Spinal cord (tissue), 10 donors: ENCODE measurements around the gene CEP192. TPM values are rescaled to one million over a fixed set of nuclear protein-coding genes. Genes with fewer than 3 reads are reported as not detected.

ENCODE experiments used
- DNase-seq, 6 donors: peaks; one replicate each; pipeline versions ENCODE4 v3.0.0 to v3.0.0-alpha.2; 2013 to 2015; ENCODE audit warnings: low spot score in 6 of 6, low read depth in 4 of 6
- H3K27ac ChIP-seq: one replicate; pipeline ENCODE4 v1.5.1; 2013; ENCODE audit warnings: low read depth, low read length, control low read depth
- H3K27me3 ChIP-seq: one replicate; pipeline ENCODE4 v1.6.1; 2013; ENCODE audit warnings: low read length; ENCODE audit not compliant: control insufficient read depth, insufficient read depth
- H3K36me3 ChIP-seq: one replicate; pipeline ENCODE4 v1.6.1; 2013; ENCODE audit warnings: low read length; ENCODE audit not compliant: control insufficient read depth, insufficient read depth
- H3K4me1 ChIP-seq: one replicate; pipeline ENCODE4 v1.6.1; 2013; ENCODE audit warnings: low read length; ENCODE audit not compliant: control insufficient read depth, insufficient read depth
- H3K4me3 ChIP-seq: one replicate; pipeline ENCODE4 v1.5.1; 2013; ENCODE audit warnings: low read depth, low read length, control low read depth
- H3K9me3 ChIP-seq: one replicate; pipeline ENCODE4 v1.6.1; 2013; ENCODE audit warnings: low read length; ENCODE audit not compliant: control insufficient read depth, insufficient read depth
- WGBS: methylation state at CpG from one replicate; pipeline ENCODE4 v1.1.5; 2013; ENCODE audit warnings: missing lambda C conversion rate; ENCODE audit not compliant: insufficient coverage; 5-methylcytosine and 5-hydroxymethylcytosine counted together
- polyA plus RNA-seq, 2 donors: library from polyadenylated mRNA; unstranded; fragments of 120-200 nt; gene quantifications; one replicate each; pipeline ENCODE4 v1.2.1, GENCODE V29; 2013; ENCODE audit not compliant: insufficient read length in 2 of 2
- total RNA-seq, 2 donors: library from RNA; depleted of rRNA in 1 of 2; stranded (reverse); fragments of 120-200 nt in 1 of 2; fragments of >200 nt in 1 of 2; gene quantifications; one replicate each; pipeline versions ENCODE4 v1.2.3 to v1.2.4, GENCODE V29; 2013 to 2014
- donor health status: healthy.

CEP192 gene
- total and polyA plus RNA-seq, 4 donors, result 25.7 to 55.1 (median 34.6) TPM

DNA sequence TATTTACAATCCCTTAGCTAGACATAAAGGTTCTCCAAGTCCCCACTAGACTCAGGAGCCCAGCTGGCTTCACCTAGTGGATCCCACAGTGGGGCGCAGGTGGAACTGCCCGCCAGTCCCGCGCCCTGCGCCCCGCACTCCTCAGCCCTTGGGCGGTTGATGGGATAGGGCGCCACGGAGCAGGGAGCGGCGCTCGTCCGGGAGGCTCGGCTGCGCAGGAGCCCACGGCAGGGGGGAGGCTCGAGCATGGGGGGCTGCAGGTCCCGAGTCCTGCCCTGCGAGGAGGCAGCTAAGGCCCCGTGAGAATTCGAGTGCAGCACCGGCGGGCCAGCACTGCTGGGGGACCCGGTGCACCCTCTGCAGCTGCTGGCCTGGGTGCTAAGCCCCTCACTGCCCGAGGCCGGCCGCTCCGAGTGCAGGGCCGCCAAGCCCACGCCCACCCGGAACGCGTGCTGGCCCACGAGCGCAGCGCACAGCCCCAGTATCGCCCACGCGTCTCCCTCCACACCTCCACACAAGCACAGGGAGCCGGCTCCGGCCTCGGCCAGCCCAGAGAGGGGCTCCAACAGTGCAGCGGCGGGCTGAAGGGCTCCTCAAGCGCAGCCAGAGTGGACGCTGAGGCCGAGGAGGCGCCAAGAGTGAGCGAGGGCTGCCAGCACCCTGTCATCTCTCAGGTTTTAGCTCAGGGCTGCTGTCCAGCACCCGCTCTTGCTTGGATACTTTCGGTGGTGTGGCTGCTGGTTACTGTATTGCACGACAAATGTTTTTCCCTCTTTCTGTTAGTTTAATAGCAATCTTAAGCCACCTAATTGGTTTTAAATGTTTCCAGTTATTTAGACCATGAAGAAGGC lies 143.6 kb downstream of the CEP192 start:
- Histone ChIP-seq H3K4me1 (peaks cover 12% of the 10 kb centered on the region), H3K36me3 (peaks cover 6% of the 10 kb centered on the region), H3K27me3 (peaks cover 6% of the 10 kb centered on the region), H3K4me3 (no peak overlapping the region), H3K27ac (no peak overlapping the region), H3K9me3 (no peaks in the 10 kb centered on the region)
- 97% methylated on average over 46 of the region's 52 CpGs for WGBS
- no peak for DNase-seq

DNA sequence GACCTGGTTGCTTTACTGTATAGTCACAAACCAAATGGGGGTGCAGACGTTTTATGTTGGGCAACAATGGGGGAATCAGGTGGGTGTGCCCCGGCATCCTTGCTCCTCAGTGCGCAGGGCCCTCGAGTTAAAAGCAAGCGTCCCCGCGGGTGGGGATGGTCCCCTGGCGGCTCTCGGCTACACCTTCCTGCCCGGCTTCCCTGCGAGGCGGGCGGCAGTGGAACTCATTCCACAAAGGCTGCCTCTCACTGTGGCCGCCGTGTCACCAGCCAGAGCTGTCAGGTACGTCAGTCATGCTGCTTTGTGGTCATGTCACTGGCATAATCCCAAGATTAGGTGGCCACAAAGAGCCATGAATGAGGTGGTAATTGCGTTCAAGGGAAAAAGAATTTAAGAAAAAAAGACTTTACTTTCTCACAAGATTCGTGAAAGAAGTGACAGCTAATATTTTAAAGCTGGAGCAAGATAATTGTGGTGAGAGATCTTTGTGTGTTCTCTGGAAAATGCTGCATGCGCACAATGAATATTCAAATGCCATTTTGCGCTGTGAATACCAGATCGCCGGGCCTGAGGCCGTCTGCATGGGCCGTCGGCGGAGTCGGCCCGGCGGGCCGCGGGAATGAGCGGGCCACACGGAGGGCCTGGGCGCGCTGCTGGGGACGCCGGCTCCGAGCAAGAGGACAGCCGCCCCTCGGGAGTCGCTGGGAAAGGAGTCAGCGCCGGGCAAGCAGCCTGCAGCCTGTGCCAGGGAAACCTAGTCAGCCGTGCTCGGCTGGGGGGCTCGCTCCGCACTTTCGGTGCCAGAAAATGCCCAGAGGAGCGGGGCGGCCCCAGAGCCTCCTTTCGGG lies 145.1 kb downstream of the CEP192 start:
- Histone ChIP-seq H3K4me3 (peak overlapping the region; percentile 49), H3K27ac (no peak overlapping the region), H3K4me1 (peaks cover 12% of the 10 kb centered on the region), H3K27me3 (peaks cover 6% of the 10 kb centered on the region), H3K9me3 (no peaks in the 10 kb centered on the region), H3K36me3 (no peaks in the 10 kb centered on the region)
- 14% methylated on average over 47 of the region's 51 CpGs for WGBS
- DNase-seq, result peak in 4 of 6 donors; percentile 26 to 81 (median 56)

DNA sequence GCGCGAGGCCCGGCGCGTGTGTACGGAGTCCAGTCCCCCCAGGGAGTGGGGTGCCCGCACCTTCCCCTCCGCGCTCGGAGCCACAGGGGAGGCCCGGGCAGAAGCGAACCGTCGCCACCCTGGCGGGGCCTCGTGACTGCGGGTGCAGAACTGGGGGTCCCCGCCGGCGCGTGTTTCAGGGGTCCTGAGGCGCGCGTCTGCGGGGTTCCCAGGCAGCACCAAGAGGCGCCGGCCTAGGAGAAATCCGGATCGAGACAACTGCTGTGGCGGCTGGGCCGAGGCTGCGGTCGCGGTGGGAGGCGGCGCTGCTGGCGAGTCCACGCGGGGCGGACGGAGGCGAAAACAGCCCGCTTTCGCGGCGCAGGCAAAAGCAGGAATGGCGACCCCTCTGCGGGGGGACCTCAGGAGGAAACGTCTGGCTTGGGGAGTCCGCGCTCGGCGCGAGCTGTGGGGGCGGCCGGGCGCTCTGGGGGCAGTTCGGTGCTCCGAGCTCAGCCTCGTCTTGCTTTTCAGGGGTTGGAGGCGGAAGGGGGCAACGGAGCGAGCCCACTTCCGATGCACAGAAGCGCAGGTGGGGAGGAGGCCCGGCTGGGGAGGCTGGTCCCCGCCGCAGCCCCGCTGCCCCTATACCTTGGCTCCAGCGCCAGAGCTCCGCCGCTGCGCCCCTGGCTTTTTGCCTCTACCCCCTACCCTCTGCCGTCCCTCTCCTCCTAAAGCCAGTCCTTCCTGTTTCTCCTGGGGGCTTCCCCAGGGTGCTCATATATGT lies 145.9 kb downstream of the CEP192 start:
- peak in 3 of 6 donors; percentile 2 to 71 (median 70) for DNase-seq
- H3K36me3 ChIP-seq, result no peaks in the 10 kb centered on the region
- no peaks in the 10 kb centered on the region for H3K9me3 ChIP-seq
- WGBS, result 2% methylated on average over 74 of the region's 74 CpGs
- H3K4me1 ChIP-seq, result peaks cover 12% of the 10 kb centered on the region
- H3K27ac ChIP-seq, result no peak overlapping the region
- H3K4me3 ChIP-seq, result peak overlapping the region; percentile 49
- peaks cover 6% of the 10 kb centered on the region for H3K27me3 ChIP-seq

DNA sequence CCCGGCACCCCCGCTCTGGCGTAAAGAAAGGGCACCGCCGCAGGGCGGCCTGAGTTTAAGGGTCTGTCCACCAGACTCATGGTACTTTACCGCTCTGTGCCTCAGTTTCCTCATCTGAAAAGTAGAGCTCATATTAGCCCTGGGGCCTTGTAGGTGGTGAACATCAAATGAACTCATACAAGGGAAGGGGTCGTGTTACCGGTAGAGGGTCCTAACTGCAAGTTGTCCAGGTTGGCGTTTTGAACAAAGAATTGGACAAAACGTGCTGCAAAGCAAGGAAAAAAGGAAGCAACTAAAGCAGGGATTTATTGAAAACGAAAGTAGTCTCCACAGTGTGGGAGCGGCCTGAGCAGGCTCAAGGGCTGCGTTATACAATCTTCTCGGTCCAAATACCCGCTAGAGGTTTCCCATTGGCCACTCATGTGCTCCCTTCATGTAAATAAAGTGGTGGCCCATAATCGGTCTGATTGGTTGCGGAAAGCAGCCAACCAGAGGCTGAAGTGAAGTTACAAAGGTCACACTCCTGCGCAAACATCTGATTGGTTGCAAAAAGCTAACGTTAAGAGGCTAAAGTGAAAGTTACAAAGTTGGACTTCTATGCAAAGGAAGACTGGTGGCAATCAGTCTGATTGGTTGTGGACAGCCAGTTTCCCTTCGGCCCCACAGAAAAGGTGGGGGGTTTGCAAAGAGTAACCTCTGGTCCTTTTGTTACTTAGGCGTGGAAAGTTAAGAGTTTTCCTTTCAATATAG lies 146.7 kb downstream of the CEP192 start:
- Histone ChIP-seq H3K4me1 (peaks cover 12% of the 10 kb centered on the region), H3K36me3 (no peaks in the 10 kb centered on the region), H3K27ac (no peak overlapping the region), H3K27me3 (peaks cover 6% of the 10 kb centered on the region), H3K9me3 (no peaks in the 10 kb centered on the region), H3K4me3 (peak overlapping the region; percentile 49)
- WGBS, result 79% methylated on average over 21 of the region's 22 CpGs
- DNase-seq, result no peak

DNA sequence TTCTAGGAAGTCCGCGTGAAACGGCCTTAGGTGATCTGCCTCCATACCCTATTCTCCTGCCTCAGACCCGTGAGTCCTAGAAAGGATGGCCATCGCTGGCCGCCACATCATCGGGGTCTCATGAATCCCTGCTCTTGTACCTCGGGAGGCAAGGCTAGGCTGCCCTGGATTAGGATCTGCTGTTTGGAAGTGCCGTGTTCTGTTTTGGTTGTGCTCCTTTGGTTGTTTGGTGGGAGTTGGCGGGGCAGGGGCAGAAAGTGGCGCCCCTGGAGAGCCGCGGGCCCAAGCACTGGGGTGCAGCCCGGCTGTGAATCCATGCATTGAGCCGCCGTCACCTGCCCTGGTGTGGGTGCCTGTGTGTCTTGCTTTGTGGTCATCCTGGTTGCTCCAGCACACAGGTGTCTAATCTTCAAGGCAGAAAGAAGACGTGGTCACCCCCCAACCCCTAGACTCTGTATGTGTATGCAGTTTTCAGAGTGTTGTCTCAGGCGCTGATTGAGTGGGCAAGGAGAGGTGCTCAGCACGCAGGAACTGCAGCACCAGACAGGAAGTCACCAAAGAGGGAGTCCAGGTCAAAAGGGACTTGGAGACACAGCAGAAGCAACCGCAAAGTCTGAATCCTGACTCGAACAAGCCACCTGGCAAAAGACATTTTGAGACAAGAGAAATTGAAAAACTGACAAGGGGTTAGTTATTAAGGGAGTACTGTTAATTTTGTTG lies 147.4 kb downstream of the CEP192 start:
- Histone ChIP-seq H3K4me1 (peaks cover 12% of the 10 kb centered on the region), H3K4me3 (no peak overlapping the region), H3K27me3 (peaks cover 6% of the 10 kb centered on the region), H3K9me3 (no peaks in the 10 kb centered on the region), H3K36me3 (no peaks in the 10 kb centered on the region), H3K27ac (no peak overlapping the region)
- no peak for DNase-seq
- WGBS, result 97% methylated on average over 18 of the region's 21 CpGs

DNA sequence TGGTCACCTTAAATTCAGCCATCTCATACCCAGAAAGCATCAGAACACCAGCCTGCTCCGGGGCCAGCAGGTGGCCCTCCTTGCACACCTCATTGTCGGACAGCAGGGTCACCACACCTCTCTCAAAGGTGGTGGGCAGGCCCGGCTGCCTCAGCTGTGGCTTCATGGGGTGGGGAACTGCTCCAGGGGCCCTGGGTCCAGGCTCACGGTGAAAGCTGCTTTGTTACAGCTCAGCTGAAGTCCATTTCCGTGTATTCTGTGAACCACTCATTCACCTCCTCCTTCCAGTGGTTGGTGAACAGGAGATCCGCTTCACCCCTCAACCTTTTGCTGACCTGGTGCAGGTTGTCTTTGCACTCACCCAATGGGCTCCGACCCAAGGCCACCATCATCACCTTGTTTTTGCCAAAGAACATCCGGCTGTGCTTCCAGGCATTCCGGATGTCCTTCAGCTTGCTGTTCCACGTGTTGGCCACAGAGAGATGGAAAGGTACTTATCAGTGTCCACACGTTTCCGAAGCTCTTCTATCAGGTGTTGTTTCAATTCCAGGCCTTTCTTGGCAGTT lies 148.8 kb downstream of the CEP192 start:
- DNase-seq, result no peak
- H3K27ac ChIP-seq, result no peak overlapping the region
- H3K4me3 ChIP-seq, result no peak overlapping the region
- WGBS, result 82% methylated on average over 12 of the region's 12 CpGs
- H3K36me3 ChIP-seq, result no peaks in the 10 kb centered on the region
- H3K27me3 ChIP-seq, result peaks cover 6% of the 10 kb centered on the region
- peaks cover 9% of the 10 kb centered on the region for H3K9me3 ChIP-seq
- peaks cover 12% of the 10 kb centered on the region for H3K4me1 ChIP-seq

DNA sequence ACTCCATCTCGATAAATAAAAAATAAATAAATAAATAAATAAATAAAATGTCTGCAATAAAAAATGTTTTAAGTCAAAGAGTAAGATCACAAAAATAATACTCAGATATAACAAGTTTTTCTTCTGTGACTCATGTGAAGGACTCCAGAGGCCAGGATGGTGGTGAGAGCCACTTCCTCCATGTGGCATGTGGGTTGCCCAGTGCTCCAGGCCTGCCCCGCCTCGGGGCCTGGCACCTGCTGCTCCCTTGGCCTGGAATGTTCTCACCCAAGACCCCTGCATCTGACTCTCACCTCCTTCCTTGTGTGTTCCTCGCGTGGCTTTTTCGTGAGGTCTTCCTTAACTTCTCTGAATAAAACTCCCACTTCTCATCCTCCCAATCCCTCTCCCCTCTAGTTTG lies 150.0 kb downstream of the CEP192 start:
- DNase-seq, result no peak
- WGBS, result 96% methylated on average over 5 of the region's 6 CpGs
- H3K36me3 ChIP-seq, result no peaks in the 10 kb centered on the region
- H3K9me3 ChIP-seq, result peaks cover 10% of the 10 kb centered on the region
- H3K4me1 ChIP-seq, result peaks cover 6% of the 10 kb centered on the region
- no peak overlapping the region for H3K4me3 ChIP-seq
- no peak overlapping the region for H3K27ac ChIP-seq
- H3K27me3 ChIP-seq, result peaks cover 3% of the 10 kb centered on the region

DNA sequence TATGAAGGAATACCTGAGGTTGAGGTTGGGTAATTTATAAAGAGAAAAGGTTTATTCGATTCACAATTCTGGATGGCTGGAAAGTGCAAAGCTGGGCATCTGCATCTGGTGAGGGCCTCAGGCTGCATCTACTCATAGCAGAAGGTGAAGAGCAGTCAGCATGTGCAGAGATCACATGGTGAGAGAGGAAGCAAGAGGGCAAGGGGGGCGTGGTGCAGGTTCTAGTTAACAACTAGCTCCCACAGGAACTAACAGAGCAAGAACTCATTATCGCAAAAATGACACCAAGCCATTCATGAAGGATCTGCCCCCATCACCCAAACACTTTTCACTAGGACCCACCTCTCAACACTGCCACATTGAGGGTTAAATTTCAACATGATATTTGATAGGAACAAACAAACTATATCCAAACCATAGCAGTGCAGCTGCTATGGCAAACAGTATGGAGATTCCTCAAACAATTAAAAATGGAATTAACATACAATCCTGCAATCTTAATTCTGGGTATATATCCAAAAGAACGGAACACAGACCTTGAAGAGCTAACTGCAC lies 154.6 kb downstream of the CEP192 start:
- Histone ChIP-seq H3K4me1 (no peaks in the 10 kb centered on the region), H3K9me3 (peaks cover 10% of the 10 kb centered on the region), H3K27ac (no peak overlapping the region), H3K36me3 (no peaks in the 10 kb centered on the region), H3K4me3 (no peak overlapping the region), H3K27me3 (no peaks in the 10 kb centered on the region)
- 70% methylated on average over 1 of the region's 4 CpGs for WGBS
- DNase-seq, result no peak
